K562 (cell line): ENCODE measurements around the gene CIAO2B. TPM values are rescaled to one million over a fixed set of nuclear protein-coding genes. Genes with fewer than 3 reads are reported as not detected.

Source experiments
- CREM ChIP-seq: IDR thresholded peaks from 2 replicates; pipeline ENCODE4 v1.6.1; 2014; ENCODE audit warnings: antibody characterized with exemption, low read depth
- MCM5 ChIP-seq: fragments of 450-650 bp; IDR thresholded peaks from 2 replicates; pipeline ENCODE4 v1.6.1; 2016; ENCODE audit warnings: low read depth
- PHF21A ChIP-seq: fragments of 450-650 bp; IDR thresholded peaks from 2 replicates; pipeline ENCODE4 v1.6.1; 2017; ENCODE audit warnings: low read depth, borderline replicate concordance
- POLR2AphosphoS2 ChIP-seq: IDR thresholded peaks from 2 replicates; pipeline ENCODE4 v1.6.1; 2012; ENCODE audit warnings: low read length, improper control_type of control experiment
- ZNF316 ChIP-seq: fragments of 450-650 bp; IDR thresholded peaks from 2 replicates; pipeline ENCODE4 v1.6.1; 2016
- ZNF518B ChIP-seq: fragments of 250-450 bp; sonication (Bioruptor Pico); IDR thresholded peaks from 2 replicates; pipeline ENCODE4 v1.5.0; 2021; ENCODE audit warnings: mild to moderate bottlenecking, moderate library complexity
- polyA plus RNA-seq, 8 experiments: library from polyadenylated mRNA; depleted of rRNA in 4 of 8; stranded (reverse) in 5 of 8; unstranded in 3 of 8; fragments of >200 nt; fragmentation: Nextera tagmentation in 2 of 8; fragmentation: Illumina TruSeq in 1 of 8; extraction: Ambion mirVana in 2 of 8; extraction: Trizol in 1 of 8; gene quantifications; 2 replicates each; pipeline versions ENCODE4 v1.2.1 to v1.2.3, GENCODE V29; 2011 to 2014; ENCODE audit warnings: inconsistent platforms in 1 of 8, missing spikeins in 1 of 8
- total RNA-seq, 7 experiments: library from RNA; depleted of rRNA in 6 of 7; stranded (reverse); fragments of >200 nt in 6 of 7; fragmentation: Illumina TruSeq in 2 of 7; extraction: Trizol in 2 of 7; gene quantifications; 2 replicates each; pipeline versions ENCODE4 v1.2.1 to v1.2.3, GENCODE V29; 2011 to 2021; ENCODE audit warnings: low replicate concordance in 1 of 7
- TF ChIP-seq, protein P1 (sequence below): fragments of 450-650 bp; IDR thresholded peaks from 2 replicates; pipeline ENCODE4 v1.6.1; 2016; ENCODE audit warnings: low read depth
- TF ChIP-seq, protein P2 (sequence below), 2 experiments: fragments of 450-650 bp; conservative IDR thresholded peaks; 2 replicates each; pipeline ENCODE4 v1.6.1; 2017; ENCODE audit warnings: mild to moderate bottlenecking in 2 of 2, moderate library complexity in 2 of 2
- TF ChIP-seq, protein P3 (sequence below), 2 experiments: fragments of 450-650 bp; IDR thresholded peaks; 2 replicates each; pipeline ENCODE4 v1.6.1; 2016
- TF ChIP-seq, protein P4 (sequence below), 3 experiments: IDR thresholded peaks in 2 of 3; conservative IDR thresholded peaks in 1 of 3; 2 replicates each; pipeline ENCODE4 v1.5.1; 2011 to 2012; ENCODE audit warnings: low read length in 3 of 3, mild to moderate bottlenecking in 3 of 3, control low read depth in 2 of 3, improper control_type of control experiment in 1 of 3, inconsistent platforms in 1 of 3, low read depth in 1 of 3, mixed read lengths in 1 of 3, moderate library complexity in 1 of 3; ENCODE audit not compliant: insufficient read depth in 2 of 3

Gene CIAO2B
- total and polyA plus RNA-seq, 9 of the 15 experiments (the other 6 are each of a cell fraction or from before 2014, with no cell fraction given), result 86.8 to 182 (median 113) TPM

GRCh38 chr16:66899945-66900710, 34.1 kb downstream of the CIAO2B start (continued):
- TF ChIP-seq, protein P1, sequence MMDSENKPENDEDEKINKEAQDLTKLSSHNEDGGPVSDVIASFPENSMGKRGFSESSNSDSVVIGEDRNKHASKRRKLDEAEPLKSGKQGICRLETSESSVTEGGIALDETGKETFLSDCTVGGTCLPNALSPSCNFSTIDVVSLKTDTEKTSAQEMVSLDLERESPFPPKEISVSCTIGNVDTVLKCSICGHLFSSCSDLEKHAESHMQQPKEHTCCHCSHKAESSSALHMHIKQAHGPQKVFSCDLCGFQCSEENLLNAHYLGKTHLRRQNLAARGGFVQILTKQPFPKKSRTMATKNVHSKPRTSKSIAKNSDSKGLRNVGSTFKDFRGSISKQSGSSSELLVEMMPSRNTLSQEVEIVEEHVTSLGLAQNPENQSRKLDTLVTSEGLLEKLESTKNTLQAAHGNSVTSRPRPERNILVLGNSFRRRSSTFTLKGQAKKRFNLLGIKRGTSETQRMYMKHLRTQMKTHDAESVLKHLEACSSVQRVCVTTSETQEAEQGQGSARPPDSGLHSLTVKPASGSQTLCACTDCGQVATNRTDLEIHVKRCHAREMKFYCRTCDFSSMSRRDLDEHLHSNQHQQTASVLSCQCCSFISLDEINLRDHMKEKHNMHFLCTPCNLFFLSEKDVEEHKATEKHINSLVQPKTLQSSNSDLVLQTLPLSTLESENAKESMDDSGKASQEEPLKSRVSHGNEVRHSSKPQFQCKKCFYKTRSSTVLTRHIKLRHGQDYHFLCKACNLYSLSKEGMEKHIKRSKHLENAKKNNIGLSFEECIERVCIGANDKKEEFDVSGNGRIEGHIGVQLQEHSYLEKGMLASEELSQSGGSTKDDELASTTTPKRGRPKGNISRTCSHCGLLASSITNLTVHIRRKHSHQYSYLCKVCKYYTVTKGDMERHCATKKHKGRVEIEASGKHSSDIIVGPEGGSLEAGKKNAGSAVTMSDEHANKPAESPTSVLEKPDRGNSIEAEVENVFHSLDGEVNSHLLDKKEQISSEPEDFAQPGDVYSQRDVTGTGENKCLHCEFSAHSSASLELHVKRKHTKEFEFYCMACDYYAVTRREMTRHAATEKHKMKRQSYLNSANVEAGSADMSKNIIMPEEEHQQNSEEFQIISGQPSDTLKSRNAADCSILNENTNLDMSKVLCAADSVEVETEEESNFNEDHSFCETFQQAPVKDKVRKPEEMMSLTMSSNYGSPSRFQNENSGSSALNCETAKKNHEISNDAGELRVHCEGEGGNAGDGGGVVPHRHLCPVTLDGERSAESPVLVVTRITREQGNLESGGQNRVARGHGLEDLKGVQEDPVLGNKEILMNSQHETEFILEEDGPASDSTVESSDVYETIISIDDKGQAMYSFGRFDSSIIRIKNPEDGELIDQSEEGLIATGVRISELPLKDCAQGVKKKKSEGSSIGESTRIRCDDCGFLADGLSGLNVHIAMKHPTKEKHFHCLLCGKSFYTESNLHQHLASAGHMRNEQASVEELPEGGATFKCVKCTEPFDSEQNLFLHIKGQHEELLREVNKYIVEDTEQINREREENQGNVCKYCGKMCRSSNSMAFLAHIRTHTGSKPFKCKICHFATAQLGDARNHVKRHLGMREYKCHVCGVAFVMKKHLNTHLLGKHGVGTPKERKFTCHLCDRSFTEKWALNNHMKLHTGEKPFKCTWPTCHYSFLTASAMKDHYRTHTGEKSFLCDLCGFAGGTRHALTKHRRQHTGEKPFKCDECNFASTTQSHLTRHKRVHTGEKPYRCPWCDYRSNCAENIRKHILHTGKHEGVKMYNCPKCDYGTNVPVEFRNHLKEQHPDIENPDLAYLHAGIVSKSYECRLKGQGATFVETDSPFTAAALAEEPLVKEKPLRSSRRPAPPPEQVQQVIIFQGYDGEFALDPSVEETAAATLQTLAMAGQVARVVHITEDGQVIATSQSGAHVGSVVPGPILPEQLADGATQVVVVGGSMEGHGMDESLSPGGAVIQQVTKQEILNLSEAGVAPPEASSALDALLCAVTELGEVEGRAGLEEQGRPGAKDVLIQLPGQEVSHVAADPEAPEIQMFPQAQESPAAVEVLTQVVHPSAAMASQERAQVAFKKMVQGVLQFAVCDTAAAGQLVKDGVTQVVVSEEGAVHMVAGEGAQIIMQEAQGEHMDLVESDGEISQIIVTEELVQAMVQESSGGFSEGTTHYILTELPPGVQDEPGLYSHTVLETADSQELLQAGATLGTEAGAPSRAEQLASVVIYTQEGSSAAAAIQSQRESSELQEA, result no peak
- no peak for TF ChIP-seq POLR2AphosphoS2
- no peak for TF ChIP-seq ZNF316
- no peak for TF ChIP-seq ZNF518B (CRISPR knock-in tag)
- TF ChIP-seq CREM, result peak; percentile 52
- no peak for TF ChIP-seq PHF21A
- TF ChIP-seq, protein P2, sequence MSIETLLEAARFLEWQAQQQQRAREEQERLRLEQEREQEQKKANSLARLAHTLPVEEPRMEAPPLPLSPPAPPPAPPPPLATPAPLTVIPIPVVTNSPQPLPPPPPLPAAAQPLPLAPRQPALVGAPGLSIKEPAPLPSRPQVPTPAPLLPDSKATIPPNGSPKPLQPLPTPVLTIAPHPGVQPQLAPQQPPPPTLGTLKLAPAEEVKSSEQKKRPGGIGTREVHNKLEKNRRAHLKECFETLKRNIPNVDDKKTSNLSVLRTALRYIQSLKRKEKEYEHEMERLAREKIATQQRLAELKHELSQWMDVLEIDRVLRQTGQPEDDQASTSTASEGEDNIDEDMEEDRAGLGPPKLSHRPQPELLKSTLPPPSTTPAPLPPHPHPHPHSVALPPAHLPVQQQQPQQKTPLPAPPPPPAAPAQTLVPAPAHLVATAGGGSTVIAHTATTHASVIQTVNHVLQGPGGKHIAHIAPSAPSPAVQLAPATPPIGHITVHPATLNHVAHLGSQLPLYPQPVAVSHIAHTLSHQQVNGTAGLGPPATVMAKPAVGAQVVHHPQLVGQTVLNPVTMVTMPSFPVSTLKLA (conservative IDR thresholded peaks at IDR 0.05), result peak; percentile 43 to 74
- no peak for TF ChIP-seq MCM5
- TF ChIP-seq, protein P3, sequence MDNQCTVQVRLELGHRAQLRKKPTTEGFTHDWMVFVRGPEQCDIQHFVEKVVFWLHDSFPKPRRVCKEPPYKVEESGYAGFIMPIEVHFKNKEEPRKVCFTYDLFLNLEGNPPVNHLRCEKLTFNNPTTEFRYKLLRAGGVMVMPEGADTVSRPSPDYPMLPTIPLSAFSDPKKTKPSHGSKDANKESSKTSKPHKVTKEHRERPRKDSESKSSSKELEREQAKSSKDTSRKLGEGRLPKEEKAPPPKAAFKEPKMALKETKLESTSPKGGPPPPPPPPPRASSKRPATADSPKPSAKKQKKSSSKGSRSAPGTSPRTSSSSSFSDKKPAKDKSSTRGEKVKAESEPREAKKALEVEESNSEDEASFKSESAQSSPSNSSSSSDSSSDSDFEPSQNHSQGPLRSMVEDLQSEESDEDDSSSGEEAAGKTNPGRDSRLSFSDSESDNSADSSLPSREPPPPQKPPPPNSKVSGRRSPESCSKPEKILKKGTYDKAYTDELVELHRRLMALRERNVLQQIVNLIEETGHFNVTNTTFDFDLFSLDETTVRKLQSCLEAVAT (IDR thresholded peaks at IDR 0.05), result peak in 1 of 2 experiments; percentile 31; a peak in 1 of 4 replicates
- TF ChIP-seq, protein P4, sequence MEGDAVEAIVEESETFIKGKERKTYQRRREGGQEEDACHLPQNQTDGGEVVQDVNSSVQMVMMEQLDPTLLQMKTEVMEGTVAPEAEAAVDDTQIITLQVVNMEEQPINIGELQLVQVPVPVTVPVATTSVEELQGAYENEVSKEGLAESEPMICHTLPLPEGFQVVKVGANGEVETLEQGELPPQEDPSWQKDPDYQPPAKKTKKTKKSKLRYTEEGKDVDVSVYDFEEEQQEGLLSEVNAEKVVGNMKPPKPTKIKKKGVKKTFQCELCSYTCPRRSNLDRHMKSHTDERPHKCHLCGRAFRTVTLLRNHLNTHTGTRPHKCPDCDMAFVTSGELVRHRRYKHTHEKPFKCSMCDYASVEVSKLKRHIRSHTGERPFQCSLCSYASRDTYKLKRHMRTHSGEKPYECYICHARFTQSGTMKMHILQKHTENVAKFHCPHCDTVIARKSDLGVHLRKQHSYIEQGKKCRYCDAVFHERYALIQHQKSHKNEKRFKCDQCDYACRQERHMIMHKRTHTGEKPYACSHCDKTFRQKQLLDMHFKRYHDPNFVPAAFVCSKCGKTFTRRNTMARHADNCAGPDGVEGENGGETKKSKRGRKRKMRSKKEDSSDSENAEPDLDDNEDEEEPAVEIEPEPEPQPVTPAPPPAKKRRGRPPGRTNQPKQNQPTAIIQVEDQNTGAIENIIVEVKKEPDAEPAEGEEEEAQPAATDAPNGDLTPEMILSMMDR (IDR thresholded peaks at IDR 0.05 in 2 of 3, conservative IDR thresholded peaks at IDR 0.05 in 1 of 3; ENCODE audit: insufficient read depth in 2 of 3, low read depth in 1 of 3, low read length in 3 of 3), result no peak; a peak in 1 of 6 replicates
